Spinal cord (tissue), 10 donors: ENCODE data around the gene NCKAP5. TPM values are rescaled to one million over a fixed set of nuclear protein-coding genes. Genes with fewer than 3 reads are reported as not detected.
A peak's percentile ranks its signal among the peaks of the same experiment; 100 is the strongest.

Experiments
- DNase-seq, 6 donors: peaks; one replicate each; pipeline versions ENCODE4 v3.0.0 to v3.0.0-alpha.2; 2013 to 2015; ENCODE audit warnings: low spot score in 6 of 6, low read depth in 4 of 6
- H3K27ac ChIP-seq: one replicate; pipeline ENCODE4 v1.5.1; 2013; ENCODE audit warnings: low read depth, low read length, control low read depth
- H3K27me3 ChIP-seq: one replicate; pipeline ENCODE4 v1.6.1; 2013; ENCODE audit warnings: low read length; ENCODE audit not compliant: control insufficient read depth, insufficient read depth
- H3K36me3 ChIP-seq: one replicate; pipeline ENCODE4 v1.6.1; 2013; ENCODE audit warnings: low read length; ENCODE audit not compliant: control insufficient read depth, insufficient read depth
- H3K4me1 ChIP-seq: one replicate; pipeline ENCODE4 v1.6.1; 2013; ENCODE audit warnings: low read length; ENCODE audit not compliant: control insufficient read depth, insufficient read depth
- H3K4me3 ChIP-seq: one replicate; pipeline ENCODE4 v1.5.1; 2013; ENCODE audit warnings: low read depth, low read length, control low read depth
- H3K9me3 ChIP-seq: one replicate; pipeline ENCODE4 v1.6.1; 2013; ENCODE audit warnings: low read length; ENCODE audit not compliant: control insufficient read depth, insufficient read depth
- WGBS: methylation state at CpG from one replicate; pipeline ENCODE4 v1.1.5; 2013; ENCODE audit warnings: missing lambda C conversion rate; ENCODE audit not compliant: insufficient coverage; 5-methylcytosine and 5-hydroxymethylcytosine counted together
- polyA plus RNA-seq, 2 donors: library from polyadenylated mRNA; unstranded; fragments of 120-200 nt; gene quantifications; one replicate each; pipeline ENCODE4 v1.2.1, GENCODE V29; 2013; ENCODE audit not compliant: insufficient read length in 2 of 2
- total RNA-seq, 2 donors: library from RNA; depleted of rRNA in 1 of 2; stranded (reverse); fragments of 120-200 nt in 1 of 2; fragments of >200 nt in 1 of 2; gene quantifications; one replicate each; pipeline versions ENCODE4 v1.2.3 to v1.2.4, GENCODE V29; 2013 to 2014
- donor health status: healthy.

The NCKAP5 gene
- total and polyA plus RNA-seq, 4 donors = 8.9 to 17.7 (median 11.6) TPM

DNA sequence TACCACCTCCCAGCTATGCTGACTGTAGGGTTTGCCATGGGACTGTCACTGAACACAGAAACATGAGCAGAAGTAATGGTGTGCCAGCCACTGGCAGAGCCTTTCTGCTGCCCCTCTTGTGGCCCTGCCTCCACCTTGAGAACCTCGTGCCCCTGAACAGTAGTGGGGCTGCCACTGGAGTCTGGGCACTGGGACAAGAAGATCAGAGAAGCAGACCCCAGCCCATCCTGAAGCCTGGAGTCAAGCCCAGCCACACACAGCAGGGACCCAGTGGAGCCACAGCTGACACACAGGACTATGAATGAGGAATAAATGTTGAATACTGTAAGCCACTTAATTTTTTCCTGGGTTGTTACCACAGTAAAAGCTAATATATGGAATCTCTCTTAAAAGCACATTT lies 159.6 kb downstream of the NCKAP5 start:
- DNase-seq = peak in 1 of 6 donors; percentile 57
- no peaks in the 10 kb centered on the region for H3K36me3 ChIP-seq
- WGBS = 42% methylated on average over 1 of the region's 1 CpG
- no peaks in the 10 kb centered on the region for H3K9me3 ChIP-seq
- no peak overlapping the region for H3K4me3 ChIP-seq
- H3K27ac ChIP-seq = no peak overlapping the region
- peaks cover 5% of the 10 kb centered on the region for H3K4me1 ChIP-seq
- no peaks in the 10 kb centered on the region for H3K27me3 ChIP-seq

DNA sequence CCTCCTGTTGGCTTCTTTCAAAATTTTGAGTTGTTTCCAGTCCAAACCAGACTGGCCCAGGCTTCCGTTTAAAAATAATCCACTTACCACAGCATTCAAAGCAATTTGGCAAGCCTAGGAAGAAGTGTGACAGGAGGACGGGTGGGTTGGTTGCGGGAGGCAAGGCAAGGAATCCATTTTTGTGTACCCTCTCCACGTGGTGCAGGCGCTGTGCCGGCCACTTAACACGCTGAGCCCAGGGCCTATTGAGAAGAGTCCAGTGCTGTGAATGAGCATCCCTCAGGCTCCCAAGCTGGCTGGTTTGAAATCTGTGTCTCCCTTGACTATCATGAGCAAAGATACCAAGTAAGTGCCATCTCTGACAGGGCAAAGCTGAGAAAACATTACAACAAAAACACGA lies 160.9 kb downstream of the NCKAP5 start:
- no peak for DNase-seq
- Histone ChIP-seq H3K27me3 (no peaks in the 10 kb centered on the region), H3K9me3 (no peaks in the 10 kb centered on the region), H3K4me1 (peaks cover 5% of the 10 kb centered on the region), H3K27ac (no peak overlapping the region), H3K4me3 (no peak overlapping the region), H3K36me3 (no peaks in the 10 kb centered on the region)
- 85% methylated on average over 4 of the region's 8 CpGs for WGBS

DNA sequence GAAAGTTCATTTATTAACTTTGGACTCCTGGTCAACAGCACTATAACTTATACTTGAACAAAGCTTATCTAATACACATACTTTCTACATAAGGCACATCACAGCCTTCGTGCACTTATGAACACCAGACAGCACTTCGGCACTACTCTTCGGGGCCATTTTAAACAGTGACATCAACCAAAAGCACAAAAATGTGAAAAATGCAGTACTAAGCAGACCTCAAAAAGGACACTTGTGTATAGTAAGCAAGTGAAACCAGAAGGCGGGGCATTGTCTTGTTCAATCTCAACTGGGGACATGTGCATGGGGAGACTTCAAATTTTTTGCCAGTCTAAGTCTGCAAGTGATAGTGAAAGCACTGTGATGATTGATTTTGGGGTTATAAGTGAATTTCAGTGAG lies 163.0 kb downstream of the NCKAP5 start:
- Histone ChIP-seq H3K36me3 (no peaks in the 10 kb centered on the region), H3K9me3 (no peaks in the 10 kb centered on the region), H3K27me3 (no peaks in the 10 kb centered on the region), H3K4me1 (peaks cover 5% of the 10 kb centered on the region), H3K4me3 (no peak overlapping the region), H3K27ac (no peak overlapping the region)
- WGBS = 85% methylated on average over 2 of the region's 4 CpGs
- no peak for DNase-seq

DNA sequence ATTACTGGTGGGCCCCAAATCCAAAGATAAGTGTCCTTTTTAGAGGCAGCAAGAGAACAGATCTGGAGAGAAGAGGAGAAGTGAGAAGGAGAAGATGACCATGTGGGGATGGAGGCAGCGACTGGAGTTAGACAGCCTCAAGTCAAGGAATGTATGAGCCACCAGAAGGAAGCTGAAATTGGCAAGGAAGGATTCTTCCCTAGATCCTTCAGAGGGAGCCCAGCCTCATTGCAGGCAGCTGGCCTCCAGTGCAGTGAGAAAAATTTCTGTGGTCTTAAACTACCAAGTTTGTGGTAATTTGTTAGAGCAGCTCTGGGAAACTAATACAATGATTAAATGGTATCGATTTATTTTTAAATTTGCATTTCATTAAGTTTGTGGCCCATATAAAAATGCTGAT lies 167.9 kb downstream of the NCKAP5 start:
- H3K9me3 ChIP-seq = no peaks in the 10 kb centered on the region
- no peaks in the 10 kb centered on the region for H3K4me1 ChIP-seq
- no peaks in the 10 kb centered on the region for H3K27me3 ChIP-seq
- no peak for DNase-seq
- H3K4me3 ChIP-seq = no peak overlapping the region
- no peak overlapping the region for H3K27ac ChIP-seq
- WGBS = 100% methylated on average over 1 of the region's 2 CpGs
- H3K36me3 ChIP-seq = no peaks in the 10 kb centered on the region

GRCh38 chr2:133393895-133394294 lies 174.4 kb downstream of the NCKAP5 start:
- WGBS = no CpG with 5 or more reads among the region's 1 CpG
- no peaks in the 10 kb centered on the region for H3K9me3 ChIP-seq
- no peaks in the 10 kb centered on the region for H3K4me1 ChIP-seq
- no peaks in the 10 kb centered on the region for H3K27me3 ChIP-seq
- no peak overlapping the region for H3K27ac ChIP-seq
- H3K4me3 ChIP-seq = no peak overlapping the region
- DNase-seq = peak in 1 of 6 donors; percentile 36
- no peaks in the 10 kb centered on the region for H3K36me3 ChIP-seq

DNA sequence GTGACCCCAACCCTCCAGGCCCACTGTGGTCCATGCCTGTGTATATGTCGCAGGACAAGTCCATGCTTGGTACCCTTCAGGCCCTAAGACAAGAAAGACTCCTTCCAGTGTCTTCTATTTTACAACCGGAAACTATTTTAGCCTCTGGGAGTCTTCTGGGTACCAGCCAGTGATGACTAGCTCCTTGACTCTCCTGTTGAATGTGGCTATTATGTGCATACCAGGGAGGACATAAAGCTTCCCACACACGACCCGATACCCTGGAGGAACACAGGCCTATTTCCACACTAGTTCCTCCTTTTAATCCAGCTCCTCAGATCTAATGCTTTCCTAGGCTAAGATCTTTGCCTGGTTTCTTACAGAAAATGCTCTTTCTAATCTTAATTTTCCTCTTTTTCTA lies 178.1 kb downstream of the NCKAP5 start:
- Histone ChIP-seq H3K4me3 (no peak overlapping the region), H3K36me3 (no peaks in the 10 kb centered on the region), H3K27ac (no peak overlapping the region), H3K9me3 (peaks cover 1% of the 10 kb centered on the region), H3K4me1 (no peaks in the 10 kb centered on the region), H3K27me3 (no peaks in the 10 kb centered on the region)
- DNase-seq = no peak
- WGBS = 100% methylated on average over 2 of the region's 4 CpGs

GRCh38 chr2:133389569-133389968 lies 178.7 kb downstream of the NCKAP5 start:
- Histone ChIP-seq H3K27ac (no peak overlapping the region), H3K27me3 (no peaks in the 10 kb centered on the region), H3K4me3 (no peak overlapping the region), H3K4me1 (no peaks in the 10 kb centered on the region), H3K36me3 (no peaks in the 10 kb centered on the region), H3K9me3 (peaks cover 1% of the 10 kb centered on the region)
- no peak for DNase-seq
- WGBS = 96% methylated on average over 3 of the region's 5 CpGs

GRCh38 chr2:133382566-133382965 lies 185.7 kb downstream of the NCKAP5 start:
- DNase-seq = no peak

GRCh38 chr2:133380991-133381390 lies 187.3 kb downstream of the NCKAP5 start:
- no peak overlapping the region for H3K27ac ChIP-seq
- no peaks in the 10 kb centered on the region for H3K27me3 ChIP-seq
- no peaks in the 10 kb centered on the region for H3K36me3 ChIP-seq
- DNase-seq = no peak
- WGBS = 88% methylated on average over 2 of the region's 3 CpGs
- no peaks in the 10 kb centered on the region for H3K9me3 ChIP-seq
- no peaks in the 10 kb centered on the region for H3K4me1 ChIP-seq
- H3K4me3 ChIP-seq = no peak overlapping the region

More at GRCh38 chr2:133382566-133382965, 185.7 kb downstream of the NCKAP5 start:
- no peak overlapping the region for H3K4me3 ChIP-seq
- no peaks in the 10 kb centered on the region for H3K4me1 ChIP-seq
- peaks cover 1% of the 10 kb centered on the region for H3K9me3 ChIP-seq
- no peak overlapping the region for H3K27ac ChIP-seq
- H3K27me3 ChIP-seq = no peaks in the 10 kb centered on the region
- no peaks in the 10 kb centered on the region for H3K36me3 ChIP-seq

DNA sequence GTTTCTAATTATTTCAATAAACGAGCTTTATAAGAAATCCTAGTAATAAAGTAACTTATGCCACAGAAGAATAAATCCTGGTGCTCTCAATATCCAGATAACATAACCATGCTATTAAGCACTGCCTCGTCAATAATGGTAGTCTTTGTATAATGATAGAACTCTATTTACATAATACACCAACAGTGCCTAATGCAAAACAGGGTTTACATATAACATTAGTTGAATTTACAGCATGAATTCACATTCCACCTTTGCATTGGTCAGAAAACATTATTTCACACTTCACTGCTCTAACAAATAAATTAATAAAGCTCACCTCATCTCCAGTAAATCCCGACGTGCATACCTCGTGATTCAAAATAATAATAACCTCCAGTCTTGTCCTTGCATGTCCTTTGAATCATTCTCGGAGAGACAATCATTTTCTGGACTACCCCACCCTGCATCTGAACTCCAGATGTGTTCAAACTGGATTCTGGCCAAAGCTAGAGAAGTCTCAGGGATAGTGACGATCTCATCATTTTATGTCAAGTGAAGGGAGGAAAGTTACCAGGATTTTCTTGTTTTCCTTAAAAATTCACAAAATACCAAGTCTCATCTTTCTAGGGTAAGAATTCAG lies 189.2 kb downstream of the NCKAP5 start:
- 88% methylated on average over 3 of the region's 7 CpGs for WGBS
- no peak overlapping the region for H3K27ac ChIP-seq
- H3K36me3 ChIP-seq = no peaks in the 10 kb centered on the region
- no peaks in the 10 kb centered on the region for H3K27me3 ChIP-seq
- no peak for DNase-seq
- H3K9me3 ChIP-seq = no peaks in the 10 kb centered on the region
- H3K4me3 ChIP-seq = no peak overlapping the region
- no peaks in the 10 kb centered on the region for H3K4me1 ChIP-seq
